ENCODE data around the gene KCTD15.

DNA sequence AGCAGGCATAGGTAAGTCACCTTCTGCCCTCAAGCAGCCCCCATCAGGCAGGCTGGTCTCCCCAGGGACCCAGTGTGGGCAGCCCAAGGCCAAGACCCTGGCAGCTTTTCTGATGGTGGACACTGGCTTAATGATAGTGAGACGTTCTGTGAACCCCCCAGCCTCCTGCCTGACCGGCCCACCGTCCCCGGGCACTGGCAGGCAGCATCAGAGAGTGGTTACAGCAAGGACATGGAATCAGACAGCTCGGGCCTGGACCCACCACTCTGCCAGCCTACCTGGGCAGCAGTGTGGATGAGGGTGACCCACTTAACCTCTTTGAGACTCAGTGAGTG is 45.3 kb upstream of the KCTD15 start:
- TF ChIP-seq GATA3 (IDR thresholded peaks at IDR 0.05; ENCODE audit: low read depth, low read length): no peak
- TF ChIP-seq GATA2 (IDR thresholded peaks at IDR 0.05; ENCODE audit: low read depth, low read length): no peak
